22Rv1 (cell line): Measurements from ENCODE around the gene TNFRSF21.

Source experiments
- H3K27ac ChIP-seq: fragments of 450-650 bp; 2 replicates; pipeline ENCODE4 v1.5.1; 2017
- ZFX ChIP-seq: fragments of 450-650 bp; IDR thresholded peaks from 2 replicates; pipeline ENCODE4 v1.6.1; 2017; ENCODE audit warnings: antibody characterized with exemption, borderline replicate concordance
- TF ChIP-seq, protein P1 (sequence below): fragments of 450-650 bp; IDR thresholded peaks from 2 replicates; pipeline ENCODE4 v1.5.1; 2017; ENCODE audit warnings: mild to moderate bottlenecking

The TNFRSF21 gene

DNA sequence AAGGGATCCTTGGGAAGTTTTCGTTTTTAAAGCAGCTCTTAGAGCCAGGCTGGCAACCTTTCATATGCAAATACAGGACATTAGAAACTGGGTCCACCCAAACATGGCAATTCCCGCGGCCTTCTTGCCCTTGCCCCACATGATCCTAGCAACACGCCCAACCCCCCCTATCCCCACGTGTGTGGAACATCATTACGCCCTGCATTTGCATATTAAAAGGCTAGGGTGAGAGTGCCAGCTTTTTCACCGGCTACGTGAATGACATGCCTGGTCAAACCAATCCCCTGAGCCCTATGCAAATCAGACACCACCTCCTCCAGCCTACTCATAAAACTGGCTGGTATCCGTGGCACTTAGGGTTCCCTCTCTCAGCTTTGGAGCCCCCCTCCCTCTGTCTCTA, 88.1 kb downstream of the TNFRSF21 start:
- H3K27ac ChIP-seq, result no peak overlapping the region
- TF ChIP-seq ZFX, result no peak
- TF ChIP-seq, protein P1, sequence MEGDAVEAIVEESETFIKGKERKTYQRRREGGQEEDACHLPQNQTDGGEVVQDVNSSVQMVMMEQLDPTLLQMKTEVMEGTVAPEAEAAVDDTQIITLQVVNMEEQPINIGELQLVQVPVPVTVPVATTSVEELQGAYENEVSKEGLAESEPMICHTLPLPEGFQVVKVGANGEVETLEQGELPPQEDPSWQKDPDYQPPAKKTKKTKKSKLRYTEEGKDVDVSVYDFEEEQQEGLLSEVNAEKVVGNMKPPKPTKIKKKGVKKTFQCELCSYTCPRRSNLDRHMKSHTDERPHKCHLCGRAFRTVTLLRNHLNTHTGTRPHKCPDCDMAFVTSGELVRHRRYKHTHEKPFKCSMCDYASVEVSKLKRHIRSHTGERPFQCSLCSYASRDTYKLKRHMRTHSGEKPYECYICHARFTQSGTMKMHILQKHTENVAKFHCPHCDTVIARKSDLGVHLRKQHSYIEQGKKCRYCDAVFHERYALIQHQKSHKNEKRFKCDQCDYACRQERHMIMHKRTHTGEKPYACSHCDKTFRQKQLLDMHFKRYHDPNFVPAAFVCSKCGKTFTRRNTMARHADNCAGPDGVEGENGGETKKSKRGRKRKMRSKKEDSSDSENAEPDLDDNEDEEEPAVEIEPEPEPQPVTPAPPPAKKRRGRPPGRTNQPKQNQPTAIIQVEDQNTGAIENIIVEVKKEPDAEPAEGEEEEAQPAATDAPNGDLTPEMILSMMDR, result no peak

DNA sequence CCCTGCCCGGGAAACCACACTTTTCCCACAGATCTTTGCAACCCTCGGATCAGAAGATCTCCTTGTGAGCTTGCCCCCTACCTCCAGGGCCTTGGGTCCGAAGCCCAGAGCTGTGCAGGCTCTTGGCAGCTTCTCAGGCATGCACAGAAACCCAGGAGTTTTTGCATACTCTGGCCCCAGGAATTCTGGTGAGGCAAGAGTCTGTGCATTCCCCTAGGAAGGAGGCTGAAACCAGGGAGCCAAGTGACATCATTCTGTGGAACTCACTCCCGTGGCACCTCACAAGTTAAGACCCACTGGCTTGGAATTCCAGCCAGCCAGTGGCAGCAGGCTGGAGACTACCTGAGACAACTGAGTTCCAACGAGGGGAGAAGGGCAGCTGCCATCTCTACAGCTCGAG, 100.1 kb downstream of the TNFRSF21 start:
- no peak overlapping the region for H3K27ac ChIP-seq
- TF ChIP-seq ZFX, result no peak
- TF ChIP-seq, protein P1, result no peak

DNA sequence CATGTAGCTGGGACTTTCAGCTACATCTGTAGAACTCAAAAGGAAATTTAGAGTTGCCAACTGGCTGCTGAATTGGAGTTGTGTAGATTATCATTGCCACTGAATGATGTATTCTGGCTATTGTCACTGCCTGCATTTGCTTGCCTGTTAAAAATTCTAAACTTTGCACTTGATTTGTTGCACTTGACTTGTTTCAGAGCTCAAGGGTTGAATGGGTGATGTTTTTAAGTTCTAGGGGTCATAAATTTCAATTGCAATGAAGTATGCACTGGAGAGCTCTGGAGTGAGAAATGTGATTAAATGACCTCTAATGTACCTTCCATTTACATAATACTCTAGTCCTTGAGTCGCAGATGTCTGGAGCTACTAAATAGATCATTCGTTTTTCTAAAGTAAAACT, 102.4 kb downstream of the TNFRSF21 start:
- no peak overlapping the region for H3K27ac ChIP-seq
- no peak for TF ChIP-seq ZFX
- TF ChIP-seq, protein P1, result no peak

DNA sequence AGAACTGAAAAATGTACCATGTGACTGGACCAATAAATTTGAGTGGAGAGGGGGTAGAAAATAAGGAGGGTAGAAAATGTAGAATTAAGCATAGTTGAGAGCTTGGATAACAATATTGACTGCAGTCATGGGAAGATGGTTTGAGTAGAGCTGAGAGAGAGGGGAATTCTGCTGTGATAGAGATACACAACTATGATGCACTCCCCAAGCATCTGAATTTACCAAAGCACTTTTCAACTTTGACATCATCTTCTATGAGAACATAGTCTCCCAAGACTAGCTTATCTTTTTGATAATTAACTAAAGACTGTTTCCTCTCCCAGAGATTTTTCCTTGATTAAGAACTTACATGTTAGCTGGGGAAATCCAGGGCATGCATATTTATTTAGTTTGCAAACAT, 103.1 kb downstream of the TNFRSF21 start:
- H3K27ac ChIP-seq, result no peak overlapping the region
- TF ChIP-seq, protein P1, result no peak
- no peak for TF ChIP-seq ZFX

DNA sequence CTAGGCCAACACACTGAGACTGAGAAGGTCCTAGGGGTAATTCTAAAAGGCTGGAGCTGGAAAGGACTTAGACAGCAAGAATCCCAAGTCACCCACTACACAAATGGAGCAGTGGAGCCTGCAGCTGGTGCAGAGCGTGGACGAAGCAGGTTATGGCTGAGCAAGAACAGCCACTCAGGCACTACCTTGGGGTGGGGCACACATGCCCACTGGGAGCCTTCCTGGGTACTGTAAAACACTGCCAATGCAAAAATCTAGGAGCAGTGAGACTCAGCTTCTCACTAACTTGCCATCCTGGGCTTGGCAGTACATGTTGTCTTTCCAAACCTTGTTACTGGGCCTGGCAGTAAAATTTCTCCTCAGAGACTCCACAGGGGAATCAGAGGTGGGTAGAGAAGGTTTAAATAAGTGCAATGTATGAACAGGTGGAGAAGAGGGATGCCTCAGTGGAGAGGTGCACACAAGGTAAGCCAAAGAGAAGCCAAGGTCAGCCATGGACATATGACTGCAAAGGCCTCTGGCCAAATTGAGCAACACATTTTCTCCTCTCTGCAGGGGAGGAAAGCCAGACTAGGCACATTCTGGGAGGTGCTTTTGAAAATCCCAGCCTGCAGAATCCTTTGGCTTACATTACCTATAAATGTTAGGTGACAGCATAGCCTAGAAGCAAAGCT, 105.6 kb downstream of the TNFRSF21 start:
- H3K27ac ChIP-seq, result no peak overlapping the region
- TF ChIP-seq ZFX, result no peak
- TF ChIP-seq, protein P1, result no peak

DNA sequence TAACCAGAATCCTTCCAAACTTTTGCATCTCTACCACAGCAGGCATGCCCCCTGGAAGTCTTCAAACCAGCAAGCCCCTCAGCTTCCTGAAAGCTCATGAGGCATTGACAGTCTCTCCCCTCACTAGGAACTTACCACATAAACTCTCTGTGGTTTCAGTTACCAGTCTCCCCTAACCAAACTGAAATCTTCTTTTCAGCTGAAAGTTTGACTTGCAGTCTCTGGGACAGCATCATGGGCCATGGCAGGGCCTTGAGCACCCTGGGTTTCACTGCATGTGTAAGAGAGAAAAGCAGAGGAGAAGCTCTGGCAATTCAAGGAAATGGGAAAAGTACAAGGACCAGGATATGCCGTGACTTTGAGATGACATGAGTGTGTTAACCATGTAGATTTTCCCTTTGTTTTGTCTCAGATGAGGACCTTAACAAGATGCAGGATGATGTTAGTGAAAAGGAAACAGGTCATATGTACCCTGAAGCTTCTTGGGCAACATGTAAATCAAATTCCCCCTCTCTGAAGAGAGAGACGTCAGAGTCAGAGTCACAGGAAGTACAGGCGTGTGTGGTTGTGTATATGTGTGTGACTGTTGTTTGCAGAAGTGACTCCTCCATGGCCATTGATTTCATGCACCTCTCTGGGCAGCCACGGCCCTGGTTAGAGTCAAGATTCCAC, 106.3 kb downstream of the TNFRSF21 start:
- H3K27ac ChIP-seq, result no peak overlapping the region
- no peak for TF ChIP-seq ZFX
- TF ChIP-seq, protein P1, result no peak

DNA sequence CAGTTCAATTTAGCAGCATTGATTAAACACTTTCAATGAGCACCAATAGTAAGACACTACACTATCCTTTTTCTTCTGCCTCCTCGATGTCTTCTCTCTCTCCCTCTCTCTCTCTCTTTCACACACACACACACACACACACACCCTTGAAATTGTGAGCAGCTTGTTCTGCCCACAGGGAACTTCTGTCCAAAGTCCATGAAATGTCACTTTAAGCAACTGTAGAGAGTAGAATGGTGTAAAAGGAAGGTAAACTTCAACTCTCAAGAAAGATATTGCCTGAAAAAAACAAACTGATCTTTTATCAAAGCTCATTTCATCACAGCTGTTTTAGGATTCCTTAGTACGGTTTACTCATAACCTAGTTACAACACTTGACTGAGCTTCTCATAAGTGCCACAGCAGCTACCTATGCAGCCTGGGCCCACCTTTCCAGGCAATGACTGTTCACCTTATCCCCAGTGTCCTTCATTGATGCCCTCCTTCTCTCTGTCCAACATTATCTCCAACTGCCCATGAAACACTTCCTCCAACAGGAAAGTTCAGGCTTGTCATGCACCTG, 107.0 kb downstream of the TNFRSF21 start:
- no peak overlapping the region for H3K27ac ChIP-seq
- TF ChIP-seq ZFX, result no peak
- TF ChIP-seq, protein P1, result no peak
